NCI-H1092 treated with DMSO at 0.1 percent for 48 hours (cell line): ENCODE results near the gene RANGAP1.

Source experiments
- DNase-seq: peaks from one replicate; lab custom pipeline; 2025; lab: John Stamatoyannopoulos, UW

The RANGAP1 gene, protein sequence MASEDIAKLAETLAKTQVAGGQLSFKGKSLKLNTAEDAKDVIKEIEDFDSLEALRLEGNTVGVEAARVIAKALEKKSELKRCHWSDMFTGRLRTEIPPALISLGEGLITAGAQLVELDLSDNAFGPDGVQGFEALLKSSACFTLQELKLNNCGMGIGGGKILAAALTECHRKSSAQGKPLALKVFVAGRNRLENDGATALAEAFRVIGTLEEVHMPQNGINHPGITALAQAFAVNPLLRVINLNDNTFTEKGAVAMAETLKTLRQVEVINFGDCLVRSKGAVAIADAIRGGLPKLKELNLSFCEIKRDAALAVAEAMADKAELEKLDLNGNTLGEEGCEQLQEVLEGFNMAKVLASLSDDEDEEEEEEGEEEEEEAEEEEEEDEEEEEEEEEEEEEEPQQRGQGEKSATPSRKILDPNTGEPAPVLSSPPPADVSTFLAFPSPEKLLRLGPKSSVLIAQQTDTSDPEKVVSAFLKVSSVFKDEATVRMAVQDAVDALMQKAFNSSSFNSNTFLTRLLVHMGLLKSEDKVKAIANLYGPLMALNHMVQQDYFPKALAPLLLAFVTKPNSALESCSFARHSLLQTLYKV

DNA sequence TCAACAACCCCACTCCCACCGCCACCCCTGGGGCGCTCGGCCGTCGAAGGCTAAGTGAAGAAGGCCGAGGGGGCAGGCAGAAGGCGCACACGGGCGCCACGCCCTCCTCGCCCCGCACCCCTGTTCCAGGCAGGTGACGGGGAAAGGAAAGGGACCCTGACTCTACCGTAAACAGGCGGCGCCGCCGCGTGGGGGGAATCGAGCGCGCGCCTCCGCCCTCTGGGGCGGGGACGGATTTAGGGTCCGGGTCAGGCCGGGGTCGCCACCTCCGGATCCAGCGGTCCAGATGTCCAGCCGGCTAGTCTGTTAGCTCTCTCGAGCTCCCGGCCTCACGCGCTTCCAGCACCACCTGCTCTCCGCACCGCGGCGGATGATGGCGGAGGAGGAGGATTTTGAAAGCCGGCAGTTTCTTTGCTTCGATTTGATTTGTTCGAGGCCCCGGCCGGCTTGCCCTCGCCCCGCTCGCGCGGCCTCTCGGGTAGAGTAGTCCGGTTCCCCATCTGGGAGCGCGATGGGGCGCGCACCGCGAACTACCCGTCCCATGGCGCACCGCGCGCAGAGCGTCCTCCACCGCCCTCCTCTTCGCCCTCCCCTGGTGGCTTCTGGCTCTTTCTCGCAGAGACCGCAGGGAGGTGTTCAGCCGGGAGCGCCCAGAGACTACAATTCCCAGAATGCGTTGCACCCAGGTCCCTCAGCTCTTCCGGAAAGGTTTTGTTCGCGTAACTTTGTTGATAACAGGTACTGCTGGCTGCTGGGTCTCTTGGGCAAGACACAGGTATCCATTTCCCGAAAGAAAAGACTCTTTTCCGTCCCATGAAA, at the start of gene RANGAP1:
Gene RANGAP1 (minus strand): TSS at position 368 of the 819 bp plus-strand sequence. CDS start 5,143 bp downstream, outside the sequence.
- peak; percentile 99 for DNase-seq

DNA sequence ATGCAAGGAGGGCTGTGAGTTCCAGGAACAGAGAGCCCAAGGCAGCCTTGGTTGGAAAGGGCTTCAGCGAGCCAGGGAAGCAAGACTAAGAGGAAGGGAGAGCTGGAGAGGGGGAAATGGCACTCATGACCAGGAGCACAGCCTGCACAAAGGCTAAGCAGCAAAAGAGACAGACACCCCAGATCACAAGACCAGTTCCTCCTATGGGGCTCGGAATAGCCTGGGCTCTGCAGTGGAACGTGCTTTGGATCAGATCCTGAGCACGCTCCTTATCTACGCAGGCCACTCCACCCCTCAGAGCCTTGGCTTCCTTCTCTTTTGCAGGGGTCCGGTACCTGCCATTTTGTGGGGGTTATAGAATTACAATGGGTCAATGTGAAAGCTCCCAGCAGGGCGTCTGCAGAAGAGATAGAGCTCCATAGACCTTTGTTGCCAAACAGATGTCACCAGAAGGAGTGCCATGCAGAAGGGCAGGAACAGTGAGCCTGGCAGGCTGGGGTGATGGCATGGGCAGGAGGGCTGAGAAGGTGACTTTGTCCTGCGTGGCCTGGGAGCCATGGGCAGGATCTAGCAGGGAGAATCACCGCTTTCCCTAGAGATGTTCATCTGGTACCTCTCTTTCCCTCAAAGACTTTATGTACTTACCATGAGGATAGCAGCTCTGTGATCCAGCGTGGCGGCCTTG, 49.1 kb upstream of the RANGAP1 start:
- DNase-seq, result no peak

DNA sequence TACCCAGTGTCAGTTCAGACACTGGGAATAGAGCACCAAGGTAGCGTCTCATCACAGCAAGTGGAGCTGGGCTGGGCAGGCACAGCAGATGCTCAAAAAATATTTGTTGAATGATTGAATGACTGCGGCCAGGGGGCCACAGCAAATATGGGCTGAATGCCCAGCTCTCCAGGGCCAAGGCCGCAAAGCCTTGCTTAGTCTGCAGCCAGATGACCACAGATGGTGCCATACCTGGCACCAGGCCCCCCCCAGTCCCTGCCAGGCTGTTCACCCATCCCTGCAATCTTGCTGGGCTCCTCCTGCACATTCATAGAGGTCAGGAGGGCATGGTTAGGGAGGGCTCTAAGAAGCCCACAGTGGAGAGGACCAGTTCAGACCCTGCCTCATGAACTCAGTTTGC, 48.2 kb upstream of the RANGAP1 start:
- DNase-seq, result no peak

DNA sequence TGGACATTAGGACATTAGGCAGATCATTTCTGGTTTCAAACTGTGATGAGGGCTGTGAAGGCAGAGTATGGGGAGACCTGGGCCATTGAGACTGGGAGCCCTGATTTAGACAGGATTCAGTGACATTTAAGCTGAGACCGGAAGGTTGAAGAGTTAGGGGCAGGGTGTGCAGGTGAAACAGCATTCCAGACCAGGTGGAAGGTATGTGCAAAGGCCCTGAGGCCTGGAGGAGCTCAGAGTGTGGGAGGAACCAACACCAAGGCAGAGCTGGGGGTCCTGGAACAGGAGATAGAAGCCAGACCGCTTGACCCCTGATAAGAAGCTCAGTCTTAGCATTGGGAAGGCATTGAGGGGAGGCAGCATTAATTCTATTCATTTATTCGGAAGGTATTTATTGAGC, 47.8 kb upstream of the RANGAP1 start:
- DNase-seq, result no peak

DNA sequence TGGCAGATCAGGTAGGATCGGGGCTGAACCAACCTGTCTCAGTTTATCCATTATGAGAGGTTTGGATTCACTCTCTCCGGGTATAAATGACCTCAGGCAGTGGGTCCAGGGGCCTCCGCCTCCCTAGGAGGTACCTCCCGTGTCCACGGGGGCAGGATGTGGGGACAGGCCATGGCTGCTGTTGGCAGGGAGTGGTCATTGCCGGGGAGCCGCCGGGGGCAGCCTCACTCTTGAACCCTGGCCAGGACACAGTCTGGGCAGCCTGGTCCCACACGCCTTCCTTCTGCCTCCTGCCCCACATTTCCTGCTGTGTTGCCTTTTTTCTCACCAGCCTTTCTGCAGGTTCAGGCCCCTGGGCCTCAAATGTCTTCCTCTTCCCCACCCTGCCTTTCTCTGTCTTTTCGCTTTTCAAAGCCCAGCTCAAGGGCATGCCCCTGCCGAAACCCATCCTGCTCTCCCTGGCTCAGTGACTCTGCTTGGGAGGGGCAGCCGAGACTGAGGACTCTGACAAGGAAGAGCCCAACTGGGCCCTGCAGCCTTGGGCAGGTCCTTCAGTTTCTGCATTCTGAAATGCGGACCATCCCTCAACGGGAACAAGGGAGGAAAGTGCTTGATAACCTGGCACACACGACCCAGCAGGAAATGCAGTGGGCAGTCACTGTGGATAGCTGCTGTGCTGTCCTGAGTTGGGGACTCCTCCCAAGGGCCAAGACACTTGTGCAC, 46.4 kb upstream of the RANGAP1 start:
- no peak for DNase-seq

DNA sequence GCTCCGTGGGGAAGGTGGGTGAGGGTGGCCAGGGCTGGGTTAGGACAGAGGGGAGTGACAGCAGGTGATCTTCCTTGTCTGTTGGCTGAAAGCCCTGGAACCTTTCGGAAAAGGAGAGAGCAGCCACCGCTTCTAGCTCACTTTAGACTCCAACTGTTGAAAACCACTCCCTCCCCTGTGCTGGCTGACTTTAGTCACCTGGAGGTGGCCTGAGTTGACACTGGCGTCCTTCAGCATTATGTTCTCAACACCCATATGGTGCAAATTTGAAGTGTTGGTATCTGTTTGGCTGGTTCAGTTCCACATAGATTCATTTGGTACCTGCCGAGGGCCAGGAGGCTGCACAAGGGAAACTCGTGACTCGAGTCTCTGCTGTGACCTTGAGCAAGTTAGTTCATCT, 44.2 kb upstream of the RANGAP1 start:
- no peak for DNase-seq

DNA sequence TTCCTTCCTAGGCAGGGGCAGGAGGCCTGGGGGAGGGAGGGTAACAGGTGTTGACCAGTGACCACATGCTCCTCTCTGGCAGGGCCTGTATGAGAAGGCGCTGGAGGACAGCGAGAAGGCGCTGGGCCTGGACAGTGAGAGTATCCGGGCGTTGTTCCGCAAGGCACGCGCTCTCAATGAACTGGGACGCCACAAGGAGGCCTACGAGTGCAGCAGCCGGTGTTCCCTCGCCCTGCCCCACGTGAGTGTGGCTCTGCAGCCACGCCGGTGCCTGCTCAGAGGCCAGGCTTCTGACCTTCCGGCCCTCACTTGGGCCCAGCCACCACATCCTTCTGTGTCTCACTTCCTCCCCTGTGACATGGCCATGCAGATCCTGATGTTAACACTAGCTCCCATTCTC, 41.1 kb upstream of the RANGAP1 start:
- DNase-seq, result no peak

DNA sequence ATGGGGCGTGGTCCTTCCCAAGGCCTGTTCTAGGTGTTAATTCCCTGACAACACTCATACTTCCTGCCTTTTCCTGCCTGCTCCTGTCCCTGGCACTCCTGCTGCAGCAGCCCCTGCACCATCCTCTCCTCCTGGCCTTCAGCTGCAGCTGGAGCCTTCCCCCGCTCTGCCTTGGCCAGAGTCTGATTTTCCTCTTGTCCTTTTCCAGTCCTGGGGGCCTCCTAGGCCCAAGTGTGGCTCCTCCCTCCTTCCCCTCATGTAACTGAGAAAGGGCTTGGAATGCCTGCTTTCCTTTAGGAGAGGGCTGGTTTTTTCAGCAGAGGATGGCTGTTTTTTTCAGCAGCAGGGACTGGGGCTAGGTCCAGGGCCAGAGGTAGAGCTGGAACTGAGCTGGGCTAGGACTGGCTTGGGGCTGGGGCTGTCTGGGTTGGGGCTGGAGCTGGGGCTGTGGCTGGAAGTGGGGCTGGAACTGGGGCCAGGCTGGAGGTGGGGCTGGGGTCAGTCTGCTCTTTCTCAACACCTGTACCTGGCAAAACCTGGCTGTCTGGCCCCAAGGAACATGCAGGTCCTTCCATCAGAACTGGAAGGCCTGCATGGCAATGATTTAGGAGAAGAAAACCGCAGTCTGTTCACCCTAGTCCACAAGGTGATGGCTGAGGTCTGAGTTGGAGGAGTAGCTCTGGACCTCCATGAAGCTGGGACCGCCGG, 39.0 kb upstream of the RANGAP1 start:
- no peak for DNase-seq

DNA sequence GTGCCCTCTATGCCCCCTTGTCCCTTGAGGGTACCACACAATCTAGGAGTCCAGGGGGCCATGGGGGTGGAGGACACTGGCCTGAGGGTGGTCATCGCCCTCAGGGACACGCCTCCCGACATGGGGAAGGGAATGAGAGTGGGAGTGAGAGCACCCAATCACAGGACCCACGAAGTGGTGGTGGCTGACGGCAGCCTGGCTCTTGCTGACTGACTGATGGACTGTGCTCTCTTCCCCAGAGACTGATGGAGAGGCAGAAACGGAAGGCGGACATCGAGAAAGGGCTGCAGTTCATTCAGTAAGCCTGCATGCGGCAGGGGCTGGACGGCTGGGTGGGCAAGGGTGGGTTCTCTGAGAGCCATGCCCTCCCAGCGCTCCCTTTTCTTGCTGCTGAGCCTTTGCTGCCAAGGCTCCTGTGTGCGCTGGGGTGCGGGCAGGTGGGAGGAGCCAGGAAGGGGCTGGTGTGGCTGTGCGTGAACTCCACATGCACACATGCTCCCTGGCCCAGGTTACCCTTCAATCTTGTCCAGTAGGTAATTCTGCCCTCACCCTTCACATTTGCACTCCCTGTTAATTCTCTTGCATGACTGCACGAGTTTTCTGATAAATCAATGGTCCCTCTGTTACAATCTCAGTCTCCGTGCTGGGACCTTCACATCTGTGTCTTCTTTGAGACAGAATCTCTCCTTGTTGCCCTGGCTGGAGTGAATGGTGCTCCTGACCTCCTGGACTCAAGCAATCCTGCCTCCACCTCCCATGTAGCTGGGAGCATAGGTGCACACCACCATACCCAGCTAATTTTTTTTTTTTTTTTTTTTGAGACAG, 34.6 kb upstream of the RANGAP1 start:
- no peak for DNase-seq

DNA sequence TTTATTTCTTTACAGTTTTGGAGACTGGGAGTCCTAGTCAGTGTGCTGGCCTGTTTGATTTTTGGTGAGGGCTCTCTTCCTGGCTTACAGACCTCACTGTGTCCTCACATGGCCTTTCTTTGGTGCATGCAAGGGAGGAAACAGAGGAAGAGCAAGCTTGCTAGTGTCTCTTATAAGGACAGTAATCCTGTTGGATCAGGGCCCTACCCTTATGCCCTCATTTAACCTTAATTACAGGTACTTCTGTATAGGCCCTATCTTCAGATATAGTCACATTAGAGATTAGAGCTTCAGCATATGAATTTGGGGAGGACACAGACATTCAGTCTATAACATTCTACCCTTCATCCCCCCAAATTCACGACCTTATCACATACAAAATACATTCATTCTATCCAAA, 29.6 kb upstream of the RANGAP1 start:
- DNase-seq, result no peak

DNA sequence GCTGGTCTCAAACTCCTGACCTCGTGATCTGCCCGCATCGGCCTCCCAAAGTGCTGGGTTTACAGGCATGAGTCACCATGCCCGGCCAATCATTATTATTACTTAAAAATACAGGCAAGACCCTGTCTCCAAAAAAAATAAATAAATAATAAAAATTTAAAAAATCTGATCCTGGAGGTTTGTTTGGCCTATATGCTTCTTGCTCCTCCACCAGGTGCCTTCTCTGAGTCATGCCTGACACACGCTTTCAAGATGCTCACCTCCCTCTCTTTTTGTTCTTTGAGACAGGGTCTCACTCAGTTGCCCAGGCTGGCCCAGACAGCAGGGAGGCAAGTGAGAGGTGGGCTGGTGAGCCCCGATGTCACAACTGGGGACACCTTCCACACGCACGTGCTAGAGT, 28.8 kb upstream of the RANGAP1 start:
- no peak for DNase-seq

DNA sequence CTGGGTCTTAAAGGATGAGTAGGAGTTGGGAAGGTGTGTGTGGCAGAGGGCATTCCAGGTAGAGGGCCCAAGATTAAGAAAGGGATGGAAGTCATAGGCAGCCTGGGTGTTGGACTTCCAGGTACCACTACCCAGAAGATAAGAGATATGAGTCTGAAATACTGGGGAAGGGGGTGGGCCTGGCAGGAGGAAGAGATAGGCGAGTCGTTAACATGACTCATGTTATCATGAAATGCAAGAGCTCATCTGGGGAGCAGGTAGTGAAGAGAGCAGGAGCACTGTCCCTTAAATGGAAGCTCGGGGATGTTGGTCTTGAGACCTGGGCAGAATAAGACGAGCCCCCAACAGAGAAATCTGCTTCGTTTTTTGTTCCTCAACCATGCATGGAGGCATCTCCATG, 25.5 kb upstream of the RANGAP1 start:
- no peak for DNase-seq

DNA sequence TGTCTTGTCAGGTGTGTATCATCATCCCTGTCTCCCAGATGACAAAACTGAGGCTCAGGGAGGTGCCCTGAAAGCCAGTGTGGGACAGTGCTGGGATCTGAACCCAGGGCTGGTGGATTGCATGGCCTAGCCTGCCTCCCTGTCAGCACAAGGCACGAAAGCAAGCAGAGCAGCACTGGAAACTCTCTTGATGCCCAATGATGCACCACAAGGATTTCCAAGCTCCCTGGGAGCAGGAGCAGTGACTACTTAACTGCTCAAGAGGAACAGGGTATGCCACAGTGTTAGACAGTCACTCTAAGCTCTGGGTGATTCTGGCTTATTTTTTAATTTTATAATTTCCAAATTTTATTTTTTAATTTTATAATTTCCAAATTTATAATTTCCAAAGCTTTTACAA, 24.3 kb upstream of the RANGAP1 start:
- no peak for DNase-seq

DNA sequence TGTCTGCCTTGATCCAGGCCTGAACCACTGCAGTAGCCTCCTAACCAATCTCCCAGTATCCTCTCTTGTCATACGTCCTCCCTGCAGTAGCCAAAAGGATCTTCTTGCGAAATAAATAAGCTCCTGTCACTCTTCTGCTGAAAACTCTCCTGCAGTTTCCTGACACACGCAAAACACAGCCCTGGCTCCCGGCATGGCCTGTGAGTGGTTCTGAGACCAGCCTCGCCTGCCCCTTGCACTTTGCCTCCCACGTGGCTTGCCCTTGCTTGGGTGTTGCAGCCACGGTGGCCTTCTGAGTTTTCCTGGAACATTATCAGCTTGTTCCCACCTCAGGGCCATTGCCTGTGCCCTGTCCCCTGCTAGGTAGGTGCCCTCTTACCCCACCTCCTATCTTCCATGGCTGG, 22.6 kb upstream of the RANGAP1 start:
- no peak for DNase-seq

DNA sequence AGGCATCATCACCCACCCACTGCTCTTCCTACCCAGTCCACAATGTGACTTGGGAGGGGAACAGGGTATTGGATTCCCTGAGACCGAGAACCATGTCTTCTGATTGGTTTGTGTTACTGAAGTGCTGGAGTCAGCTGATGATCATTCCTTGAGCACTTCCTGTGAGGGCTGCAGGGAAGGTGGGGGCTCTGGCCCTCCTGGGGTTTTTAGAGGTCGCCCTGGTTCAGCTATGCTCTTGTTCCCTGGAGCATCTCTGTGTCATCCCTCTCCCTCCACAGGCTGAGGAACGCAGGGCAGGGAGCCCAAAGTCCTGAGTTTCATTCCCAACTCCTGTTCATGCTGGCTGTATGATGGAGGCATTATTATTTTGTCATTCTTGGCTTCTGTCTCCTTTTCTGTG, 22.1 kb upstream of the RANGAP1 start:
- DNase-seq, result no peak

DNA sequence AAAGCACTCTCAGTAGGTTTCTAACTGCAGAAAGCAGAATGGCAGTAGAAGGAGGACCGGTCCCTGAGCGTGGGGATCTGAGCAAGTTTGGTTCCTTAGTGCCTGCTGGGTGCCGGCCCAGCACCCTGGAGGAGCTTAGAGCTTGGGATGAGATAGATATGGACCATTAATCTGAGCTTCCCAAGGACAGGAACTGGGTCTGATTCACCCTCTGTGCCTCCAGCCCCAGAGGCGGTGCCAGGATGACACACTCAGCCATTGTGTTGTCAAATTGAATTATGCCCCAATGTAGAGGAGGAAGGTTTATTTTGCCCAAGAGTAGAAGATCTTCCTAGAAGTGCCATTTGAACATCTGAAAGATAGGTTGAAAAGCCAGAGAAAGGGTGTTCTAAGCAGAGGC, 19.7 kb upstream of the RANGAP1 start:
- DNase-seq, result no peak

DNA sequence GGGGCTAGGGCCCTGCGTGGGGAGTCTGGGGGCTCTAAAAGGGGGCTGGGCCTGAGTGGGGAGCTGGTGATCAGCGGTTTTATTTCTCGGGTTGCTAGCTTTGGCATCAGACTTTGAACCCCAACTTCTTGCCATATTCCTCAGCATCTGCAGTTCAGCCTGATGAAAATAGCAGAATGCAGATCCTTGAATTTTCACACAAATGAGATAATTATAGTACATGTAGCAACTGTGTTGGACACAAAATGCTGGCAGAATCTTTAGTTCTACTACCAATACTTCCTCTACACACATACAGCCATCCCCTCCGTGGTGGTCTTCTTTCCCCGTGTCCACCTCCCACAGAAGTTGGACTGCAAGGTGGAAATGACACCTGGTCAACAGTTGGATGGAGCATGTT, 16.8 kb upstream of the RANGAP1 start:
- DNase-seq, result no peak

DNA sequence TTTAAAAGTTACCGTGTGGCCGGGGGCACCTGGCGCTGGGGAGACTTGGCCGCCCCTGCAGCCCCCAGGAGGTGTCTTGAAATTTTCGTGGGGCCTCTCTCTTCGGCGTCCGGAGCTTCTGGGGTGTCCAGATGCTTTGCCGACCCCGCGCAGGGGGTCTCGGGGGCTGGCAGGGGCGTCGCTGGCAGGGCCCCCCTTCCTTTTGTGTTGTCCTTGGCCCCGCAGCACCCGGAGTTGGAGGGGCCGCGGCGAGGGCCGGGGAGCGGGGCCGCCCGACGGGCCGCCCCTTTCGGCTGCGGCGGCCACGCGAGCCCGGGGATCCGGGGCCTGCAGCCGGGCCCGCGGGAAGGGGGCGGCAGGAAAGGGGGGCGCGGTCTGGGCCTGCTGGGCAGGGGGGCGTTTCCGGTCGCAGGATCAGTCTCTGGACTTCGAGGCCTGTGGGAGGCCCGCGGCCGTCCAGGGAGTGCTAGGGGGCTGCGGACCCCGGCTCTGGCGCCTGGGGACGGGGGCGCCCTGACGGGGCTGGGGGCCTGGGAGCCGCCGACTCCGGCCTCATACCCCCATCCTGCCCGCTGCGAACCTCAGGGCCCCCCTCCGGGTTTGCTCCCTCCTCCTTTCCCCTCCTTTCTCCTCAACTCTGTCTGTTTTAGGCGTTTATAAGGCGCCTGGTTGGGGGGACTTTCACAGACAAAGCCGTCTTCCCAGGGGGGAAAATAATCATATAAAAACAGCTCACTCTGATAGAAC, 16.2 kb upstream of the RANGAP1 start:
- no peak for DNase-seq
